Hematopoietic multipotent progenitor cell treated with erythropoietin and hydrocortisone succinate and interleukin-3 and kit ligand, for 17 days (in vitro differentiated cells): ENCODE results near the gene ATP2C1.
"Not testable (repeated sequence)": the region's sequence is repeated elsewhere in the genome, so short reads cannot be mapped to it uniquely, and the experiment has no call there.

Experiments
- DNase-seq: peaks from one replicate; pipeline ENCODE4 v3.0.0-alpha.2; 2015; ENCODE audit warnings: low spot score

ATP2C1 gene

GRCh38 chr3:130939753-130940152 lies 45.9 kb downstream of the ATP2C1 start:
- no peak for DNase-seq

- DNase-seq, result no peak
Measured at GRCh38 chr3:130941793-130942192, 47.9 kb downstream of the ATP2C1 start.

- DNase-seq, result no peak
Measured at GRCh38 chr3:130946882-130947281, 53.0 kb downstream of the ATP2C1 start.

- DNase-seq, result no peak
Measured at GRCh38 chr3:130948001-130948773, 54.3 kb downstream of the ATP2C1 start.

- DNase-seq, result no peak
Measured at GRCh38 chr3:130948929-130949328, 55.0 kb downstream of the ATP2C1 start.

DNA sequence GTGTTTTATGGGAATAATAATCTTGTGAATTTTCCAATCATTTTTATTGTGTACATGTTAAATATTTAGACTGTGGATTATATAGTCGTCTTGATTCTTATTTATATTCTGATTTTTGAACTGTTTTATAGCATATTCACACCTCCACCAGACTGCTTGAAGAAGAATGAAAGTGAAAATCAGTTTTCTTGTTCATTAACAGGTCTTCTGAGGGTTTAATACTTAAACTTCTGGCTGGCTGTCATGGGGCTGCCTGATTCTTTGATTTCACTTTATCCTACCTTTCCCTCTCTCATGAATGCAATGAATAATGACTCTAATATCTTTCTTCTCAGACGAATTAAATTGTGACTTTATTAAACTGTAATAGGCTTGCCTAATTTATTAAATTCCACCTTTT lies 56.2 kb downstream of the ATP2C1 start:
- DNase-seq, result no peak

DNA sequence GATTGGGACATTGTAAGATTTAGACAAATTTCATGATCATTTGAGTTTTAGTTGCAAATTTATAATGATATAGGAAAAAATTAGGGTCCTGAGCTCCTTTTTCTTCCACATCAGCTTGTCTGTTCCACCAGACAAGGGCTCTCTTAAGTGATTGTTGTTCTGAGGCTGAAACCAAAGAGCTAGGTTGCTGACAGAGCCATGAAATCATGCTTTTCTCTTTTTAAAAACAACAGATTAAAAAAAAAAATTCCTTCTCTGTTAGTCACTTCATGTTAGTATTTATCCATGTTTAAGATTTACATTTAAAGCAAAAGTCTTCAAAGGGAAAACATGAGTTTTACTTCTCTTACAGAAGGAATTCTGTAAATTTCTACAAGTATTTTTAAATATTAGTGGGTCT lies 56.8 kb downstream of the ATP2C1 start:
- DNase-seq, result no peak

- DNase-seq, result no peak
Measured at GRCh38 chr3:130955481-130955880, 61.6 kb downstream of the ATP2C1 start.

DNA sequence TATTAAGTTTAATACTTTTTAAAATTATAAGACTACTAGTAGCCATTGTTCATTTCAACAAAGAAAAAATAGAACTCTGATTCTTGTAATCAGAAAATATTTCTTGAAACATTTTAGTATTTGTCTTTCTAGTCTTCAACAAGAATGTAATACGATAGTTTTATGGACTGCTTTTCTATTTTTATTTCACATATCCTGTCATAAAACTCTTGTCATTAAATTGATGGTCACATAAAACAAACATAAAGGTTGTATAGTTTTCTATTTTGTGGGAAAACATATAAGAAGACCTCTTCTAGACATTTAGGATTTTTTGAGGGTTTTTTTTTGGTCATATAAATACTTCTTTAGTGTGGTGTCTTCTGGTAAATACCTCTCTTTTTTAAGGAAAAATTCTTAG lies 62.4 kb downstream of the ATP2C1 start:
- no peak for DNase-seq

DNA sequence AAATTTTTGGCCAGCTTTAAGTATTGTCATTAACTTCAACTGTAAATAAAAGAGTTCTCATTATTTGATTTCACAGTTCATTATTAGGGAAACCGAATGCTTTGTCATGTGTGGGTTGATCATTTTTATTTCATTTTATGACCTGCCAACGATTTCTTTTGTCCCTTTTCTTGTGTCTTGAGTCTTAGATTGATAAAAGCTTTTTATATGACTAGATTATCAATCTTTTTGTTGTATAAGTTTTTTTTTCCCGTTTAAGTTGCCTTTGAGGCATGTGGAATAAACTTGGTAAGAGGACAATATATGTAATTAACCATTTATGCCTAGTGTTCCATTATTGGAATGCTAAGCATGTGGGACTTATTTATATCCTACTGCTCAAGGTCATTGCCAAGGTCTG lies 62.8 kb downstream of the ATP2C1 start:
- DNase-seq, result no peak

DNA sequence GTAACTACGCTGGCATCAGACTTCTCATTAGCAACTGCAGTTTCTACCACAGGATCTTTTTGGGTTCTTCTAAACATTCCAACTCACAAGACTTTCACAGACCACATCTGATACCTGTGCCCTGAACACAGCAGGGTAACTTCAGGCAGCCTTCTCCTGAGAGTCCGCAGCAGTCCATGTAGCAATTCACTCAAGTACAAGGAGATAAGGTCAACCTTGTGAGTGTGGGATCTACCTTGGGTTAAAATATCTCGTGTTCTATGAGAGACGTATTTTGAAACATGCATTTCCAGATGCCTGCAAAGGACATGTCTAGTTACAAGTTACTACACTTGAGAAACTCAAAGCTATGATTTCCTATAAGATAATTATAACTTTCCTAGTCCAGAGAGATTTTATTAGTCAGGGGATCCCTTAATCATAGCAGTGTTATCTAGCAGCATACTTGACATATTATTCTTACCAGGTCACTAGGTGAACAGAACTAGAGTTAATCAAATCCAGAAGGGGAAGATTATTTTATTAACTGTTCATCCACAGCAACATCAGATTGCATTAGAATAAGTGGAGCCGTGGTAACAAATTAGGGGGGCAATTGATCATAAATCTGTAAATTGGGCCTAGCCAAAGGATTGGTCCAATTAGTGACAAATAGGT lies 66.4 kb downstream of the ATP2C1 start:
- DNase-seq, result no peak

- no peak for DNase-seq
Measured at GRCh38 chr3:130961458-130961857, 67.6 kb downstream of the ATP2C1 start.

DNA sequence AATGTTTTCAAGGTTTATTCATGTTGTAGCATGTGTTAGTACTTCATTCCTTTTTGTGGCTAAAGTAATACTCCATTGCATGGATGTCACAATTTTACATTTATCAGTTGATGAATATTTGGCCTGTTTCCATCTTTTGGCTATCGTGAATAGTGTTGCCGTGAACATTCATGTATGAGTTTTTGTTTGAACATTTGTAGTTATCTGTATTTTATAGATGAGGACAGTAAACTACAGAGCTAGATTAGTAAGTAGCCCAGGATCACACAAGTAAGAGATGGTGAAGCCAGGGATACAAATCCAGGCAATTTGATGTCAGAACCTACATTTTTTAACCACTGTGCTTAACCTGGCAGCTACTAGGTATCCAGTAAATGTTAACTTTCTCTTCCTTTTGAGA lies 69.6 kb downstream of the ATP2C1 start:
- no peak for DNase-seq

GRCh38 chr3:130963878-130964277 lies 70.0 kb downstream of the ATP2C1 start:
- no peak for DNase-seq

GRCh38 chr3:130967281-130967680 lies 73.4 kb downstream of the ATP2C1 start:
- no peak for DNase-seq

GRCh38 chr3:130968221-130968620 lies 74.3 kb downstream of the ATP2C1 start:
- no peak for DNase-seq

DNA sequence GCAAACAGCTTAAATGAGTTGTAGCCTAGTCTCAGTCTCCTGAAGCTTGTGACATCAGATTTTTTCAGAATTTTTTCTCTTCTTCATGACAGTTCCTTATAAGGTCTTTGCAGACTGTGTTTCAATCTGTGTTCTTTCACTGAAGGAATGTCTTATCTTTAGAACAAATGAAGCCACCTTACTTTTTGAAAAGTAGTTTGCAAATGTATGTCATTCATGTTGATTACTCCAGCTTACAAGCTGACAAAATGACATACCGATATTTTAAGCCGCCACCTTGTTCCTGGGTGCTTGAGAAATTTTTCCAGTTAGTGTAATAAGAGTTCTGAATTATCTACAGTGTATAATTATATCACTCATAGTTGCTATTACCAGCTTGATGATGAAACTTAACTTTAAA lies 75.7 kb downstream of the ATP2C1 start:
- no peak for DNase-seq

- no peak for DNase-seq
Measured at GRCh38 chr3:130971208-130971607, 77.3 kb downstream of the ATP2C1 start.

DNA sequence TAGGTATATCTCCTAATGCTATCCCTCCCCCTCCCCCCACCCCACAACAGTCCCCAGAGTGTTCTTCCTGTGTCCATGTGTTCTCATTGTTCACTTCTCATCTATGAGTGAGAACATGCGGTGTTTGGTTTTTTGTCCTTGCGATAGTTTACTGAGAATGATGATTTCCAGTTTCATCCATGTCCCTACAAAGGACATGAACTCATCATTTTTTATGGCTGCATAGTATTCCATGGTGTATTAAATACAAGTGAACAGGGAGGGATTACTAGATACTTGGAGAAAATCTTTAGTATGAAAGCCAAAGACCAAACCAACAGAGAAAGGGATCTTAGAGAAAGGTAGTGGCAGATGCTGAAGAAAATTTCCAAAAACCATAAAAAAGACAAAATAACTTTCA lies 78.7 kb downstream of the ATP2C1 start:
- DNase-seq, result not testable (repeated sequence)

GRCh38 chr3:130973406-130973805 lies 79.5 kb downstream of the ATP2C1 start:
- no peak for DNase-seq

DNA sequence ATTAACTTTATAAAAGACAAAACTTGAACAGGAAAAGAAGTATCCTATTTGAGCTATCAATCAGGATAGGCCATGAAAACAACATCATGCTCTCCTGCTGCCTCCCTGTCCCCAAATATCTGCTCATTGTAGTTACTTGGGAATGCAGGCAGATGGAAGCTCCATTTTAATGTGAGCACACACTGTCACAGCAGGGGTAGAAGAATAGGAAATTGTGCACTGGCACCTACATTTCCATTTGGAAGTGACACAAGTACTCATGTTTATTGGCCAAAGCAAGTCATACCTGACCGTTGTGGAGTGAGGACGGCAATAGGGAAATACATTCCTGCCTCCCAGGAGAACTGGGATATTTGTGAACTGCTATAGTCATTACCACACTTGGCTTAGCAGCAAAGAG lies 80.3 kb downstream of the ATP2C1 start:
- no peak for DNase-seq

DNA sequence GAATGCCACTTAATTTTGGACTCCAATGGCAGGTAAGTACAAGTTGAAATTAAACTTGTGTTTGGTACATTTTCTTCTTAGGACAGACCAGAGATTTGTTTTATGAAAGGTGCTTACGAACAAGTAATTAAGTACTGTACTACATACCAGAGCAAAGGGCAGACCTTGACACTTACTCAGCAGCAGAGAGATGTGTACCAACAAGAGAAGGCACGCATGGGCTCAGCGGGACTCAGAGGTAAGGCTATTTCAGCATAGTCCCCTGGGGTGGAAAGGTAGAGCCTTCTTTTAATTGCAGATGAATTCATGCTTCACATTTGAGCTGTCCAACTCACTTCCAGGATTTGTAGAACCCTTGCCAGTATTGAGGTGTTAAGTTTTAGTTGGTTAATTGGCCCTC lies 81.4 kb downstream of the ATP2C1 start:
- DNase-seq, result no peak

- no peak for DNase-seq
Measured at GRCh38 chr3:130976706-130977105, 82.8 kb downstream of the ATP2C1 start.

DNA sequence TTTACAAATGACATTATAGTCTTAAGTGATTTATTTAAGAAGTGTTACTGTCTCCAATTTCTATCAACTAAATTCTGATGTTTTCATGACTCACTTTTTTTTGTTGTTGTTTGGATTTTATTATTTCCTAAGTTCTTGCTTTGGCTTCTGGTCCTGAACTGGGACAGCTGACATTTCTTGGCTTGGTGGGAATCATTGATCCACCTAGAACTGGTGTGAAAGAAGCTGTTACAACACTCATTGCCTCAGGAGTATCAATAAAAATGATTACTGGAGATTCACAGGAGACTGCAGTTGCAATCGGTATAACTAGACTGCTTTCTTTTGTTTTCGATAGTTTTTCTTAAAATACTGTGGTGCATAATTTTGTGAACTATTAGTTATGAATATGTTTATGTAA lies 85.2 kb downstream of the ATP2C1 start:
- no peak for DNase-seq
